Vagina (tissue), 2 donors: ENCODE data around the gene FBXO24. TPM values are rescaled to one million over a fixed set of nuclear protein-coding genes. Genes with fewer than 3 reads are reported as not detected.

Experiments used
- DNase-seq, 2 donors: peaks; one replicate each; pipeline ENCODE4 v3.0.0-alpha.2; 2017; ENCODE audit errors: extremely low spot score in 2 of 2
- H3K27ac ChIP-seq: fragments of 200-600 bp; sonication (generic); one replicate; pipeline ENCODE4 v1.5.1; 2019
- H3K27me3 ChIP-seq: fragments of 200-600 bp; sonication (generic); one replicate; pipeline ENCODE4 v1.5.1; 2019
- H3K36me3 ChIP-seq, 2 donors: fragments of 200-600 bp; sonication (generic); one replicate each; pipeline ENCODE4 v1.5.1; 2017 to 2019
- H3K4me1 ChIP-seq: fragments of 200-600 bp; sonication (generic); one replicate; pipeline ENCODE4 v1.5.1; 2019
- H3K4me3 ChIP-seq, 2 donors: fragments of 200-600 bp; sonication (generic); 1 replicate in 1 of 2; 2 replicates in 1 of 2; pipeline ENCODE4 v1.5.1; 2016 to 2019
- H3K9me3 ChIP-seq: fragments of 200-600 bp; sonication (generic); one replicate; pipeline ENCODE4 v1.5.1; 2019
- CTCF ChIP-seq, 3 experiments: fragments of 450-650 bp in 2 of 3; fragments of 200-600 bp in 1 of 3; sonication (generic) in 1 of 3; IDR thresholded peaks; one replicate each; pipeline ENCODE4 v1.5.1; 2017 to 2019; ENCODE audit warnings: antibody characterized with exemption in 3 of 3, mild to moderate bottlenecking in 2 of 3, moderate library complexity in 2 of 3
- POLR2A ChIP-seq, 2 donors: fragments of 450-650 bp; IDR thresholded peaks; one replicate each; pipeline ENCODE4 v1.6.1; 2017; ENCODE audit warnings: antibody characterized with exemption in 2 of 2, mild to moderate bottlenecking in 2 of 2, moderate library complexity in 2 of 2
- POLR2AphosphoS5 ChIP-seq, 2 donors: sonication (generic); formaldehyde crosslinking; IDR thresholded peaks; one replicate each; pipeline ENCODE4 v1.9.0; 2017; ENCODE audit warnings: antibody characterized with exemption in 2 of 2, mild to moderate bottlenecking in 2 of 2, low read depth in 1 of 2; ENCODE audit not compliant: insufficient read depth in 1 of 2
- intact Hi-C: fragments of 100-400 bp; cut with DNase I; formaldehyde crosslinking; loops from one replicate; pipeline ENCODE4 v1.15.1; 2023
- total RNA-seq: library from RNA; depleted of rRNA; stranded (reverse); fragments of >200 nt; gene quantifications from one replicate; pipeline ENCODE4 v1.2.3, GENCODE V29; 2016

The FBXO24 gene
- total RNA-seq, 1 donor from 2014 or later = 0.98 TPM

- TF ChIP-seq CTCF (IDR thresholded peaks at IDR 0.05) (no peak), POLR2AphosphoS5 (IDR thresholded peaks at IDR 0.05; ENCODE audit: insufficient read depth in 1 of 2, low read depth in 1 of 2) (peak in 1 of 2 donors; percentile 39)
- Histone ChIP-seq H3K4me3 (peak overlapping the region in 1 of 2 donors; percentile 9), H3K9me3 (no peaks in the 10 kb centered on the region), H3K27me3 (no peaks in the 10 kb centered on the region), H3K4me1 (peaks cover 71% of the 10 kb centered on the region), H3K36me3 (peaks cover 0 to 10% of the 10 kb centered on the region in 2 donors), H3K27ac (peak overlapping the region; percentile 93)
- no peak for DNase-seq
- intact Hi-C loops = loop anchor here (10.0 kb wide), 1 partner anchor 320 kb away; the partner anchor contains the start of gene TRIP6
Measured at GRCh38 chr7:100544967-100545359, 41.2 kb upstream of the FBXO24 start.

GRCh38 chr7:100545360-100546128, 40.6 kb upstream of the FBXO24 start:
- no peak for DNase-seq
- TF ChIP-seq CTCF (IDR thresholded peaks at IDR 0.05) (no peak), POLR2AphosphoS5 (IDR thresholded peaks at IDR 0.05; ENCODE audit: insufficient read depth in 1 of 2, low read depth in 1 of 2) (peak in 1 of 2 donors; percentile 16), POLR2A (IDR thresholded peaks at IDR 0.05) (no peak)

DNA sequence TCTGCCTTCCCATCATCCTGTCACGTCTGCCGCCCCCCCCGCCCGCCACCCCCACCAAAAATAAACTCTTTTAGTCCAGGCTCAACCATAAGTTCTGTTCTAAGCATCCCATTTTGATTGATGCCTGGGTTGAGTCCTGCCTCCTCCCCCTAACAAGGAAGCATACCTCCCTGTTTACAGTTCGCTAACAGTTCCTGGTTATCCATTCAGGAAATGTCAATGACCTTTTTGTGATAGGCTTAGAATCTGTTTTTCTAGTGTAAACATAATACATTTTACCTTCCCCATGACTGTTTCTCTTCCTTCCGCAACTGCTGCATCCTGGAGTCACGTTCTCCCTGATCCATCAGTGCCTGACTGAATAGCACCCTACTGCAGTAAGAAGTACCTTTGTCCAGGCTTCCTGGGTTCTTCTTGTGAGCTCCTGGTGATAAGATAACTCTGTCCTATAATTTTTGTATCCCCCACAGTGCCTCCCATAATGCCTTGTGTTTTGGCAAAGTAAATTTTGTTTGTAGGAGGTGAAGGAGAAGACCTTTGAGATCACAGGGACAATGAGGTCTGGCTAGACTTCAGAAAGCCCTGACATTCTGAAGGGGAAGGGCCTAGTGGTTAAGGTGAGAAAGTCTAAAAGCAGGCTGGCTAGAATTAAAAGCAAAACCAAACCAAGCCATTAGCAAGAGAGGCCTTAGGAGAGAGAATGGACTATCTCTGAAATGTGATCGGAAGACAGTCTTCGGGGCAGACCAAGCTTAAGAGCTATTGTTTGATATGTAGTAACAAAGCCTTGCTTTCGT, 39.8 kb upstream of the FBXO24 start:
- TF ChIP-seq POLR2A (IDR thresholded peaks at IDR 0.05) (no peak), POLR2AphosphoS5 (IDR thresholded peaks at IDR 0.05; ENCODE audit: insufficient read depth in 1 of 2, low read depth in 1 of 2) (no peak)
- H3K36me3 ChIP-seq = peaks cover 0 to 16% of the 10 kb centered on the region in 2 donors
- no peak for DNase-seq
- no peaks in the 10 kb centered on the region for H3K9me3 ChIP-seq
- no peaks in the 10 kb centered on the region for H3K27me3 ChIP-seq
- H3K4me1 ChIP-seq = peaks cover 61% of the 10 kb centered on the region
- intact Hi-C loops = loop anchor here (10.0 kb wide), 1 partner anchor 318 kb away; the partner anchor contains the start of gene TRIP6
- H3K4me3 ChIP-seq = no peak overlapping the region
- H3K27ac ChIP-seq = peak overlapping the region; percentile 93

More at GRCh38 chr7:100545360-100546128, 40.6 kb upstream of the FBXO24 start:
- Histone ChIP-seq H3K27ac (peak overlapping the region; percentile 93), H3K9me3 (no peaks in the 10 kb centered on the region), H3K27me3 (no peaks in the 10 kb centered on the region), H3K36me3 (peaks cover 0 to 15% of the 10 kb centered on the region in 2 donors), H3K4me1 (peaks cover 65% of the 10 kb centered on the region), H3K4me3 (peak overlapping the region in 1 of 2 donors; percentile 9)
- intact Hi-C loops = loop anchor here (10.0 kb wide), 1 partner anchor 319 kb away; the partner anchor contains the start of gene TRIP6

- no peaks in the 10 kb centered on the region for H3K9me3 ChIP-seq
- TF ChIP-seq CTCF (IDR thresholded peaks at IDR 0.05) (no peak), POLR2AphosphoS5 (IDR thresholded peaks at IDR 0.05; ENCODE audit: insufficient read depth in 1 of 2, low read depth in 1 of 2) (no peak), POLR2A (IDR thresholded peaks at IDR 0.05) (no peak)
- peak overlapping the region; percentile 93 for H3K27ac ChIP-seq
- intact Hi-C loops = loop anchor here (10.0 kb wide), 1 partner anchor 318 kb away; the partner anchor contains the start of gene TRIP6
- no peaks in the 10 kb centered on the region for H3K27me3 ChIP-seq
- no peak overlapping the region for H3K4me3 ChIP-seq
- peaks cover 61% of the 10 kb centered on the region for H3K4me1 ChIP-seq
- H3K36me3 ChIP-seq = peaks cover 0 to 16% of the 10 kb centered on the region in 2 donors
- DNase-seq = no peak
Measured at GRCh38 chr7:100546926-100547800, 39.0 kb upstream of the FBXO24 start.
